Measurements from ENCODE around the gene SPATA24. TPM values are rescaled to one million over a fixed set of nuclear protein-coding genes. Genes with fewer than 3 reads are reported as not detected.

The SPATA24 gene
- total RNA-seq, 1 experiment from 2014 or later, result 3.1 TPM

DNA sequence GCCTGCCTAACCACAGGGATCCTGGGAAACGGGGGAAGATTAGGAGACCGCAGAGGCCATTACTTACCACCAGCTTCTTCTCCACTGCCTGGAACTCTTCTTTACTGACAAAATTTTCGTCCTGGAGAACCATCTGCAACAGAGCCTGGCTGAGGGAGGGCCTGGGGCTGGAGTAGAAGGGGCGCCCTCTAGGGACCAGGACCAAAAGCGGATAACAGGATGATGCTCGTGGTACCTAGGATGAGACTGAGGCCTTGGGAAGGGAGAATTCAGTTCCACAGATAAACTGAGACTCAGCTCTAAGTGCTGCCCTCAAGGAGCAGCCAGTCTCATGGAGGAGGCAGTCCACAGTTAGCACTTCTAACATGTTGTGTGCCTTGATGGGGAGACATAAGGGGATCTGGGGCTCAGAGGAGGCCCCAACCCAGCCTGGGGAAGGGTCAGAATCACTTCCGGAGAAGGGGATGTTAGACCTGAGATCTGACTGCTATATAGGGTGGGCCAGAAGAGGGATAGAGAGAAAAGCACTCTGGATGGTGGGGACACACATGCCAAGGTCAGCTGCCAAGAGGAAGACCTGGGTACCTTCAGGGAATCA, 1.2 kb downstream of the SPATA24 start:
- ATAC-seq, result peak; percentile 40
- Histone ChIP-seq H3K9me2 (ENCODE audit: insufficient read depth) (no peaks in the 10 kb centered on the region), H3K36me3 (ENCODE audit: control insufficient read depth in 1 of 2, insufficient read depth in 2 of 2, low read length in 2 of 2) (no peaks in the 10 kb centered on the region), H3K79me2 (ENCODE audit: insufficient read depth, low read length) (no peaks in the 10 kb centered on the region), H3K4me2 (ENCODE audit: low read length) (peak overlapping the region; percentile 70), H3K9ac (ENCODE audit: low read length) (no peak overlapping the region), H3K4me3 (replicated peaks in 1 of 2; ENCODE audit: low read depth in 1 of 2, low read length in 2 of 2) (peak overlapping the region in 1 of 2 experiments; percentile 49; a peak in 2 of 4 replicates), H3K9me3 (ENCODE audit: control insufficient read depth in 1 of 2, insufficient read depth in 1 of 2, low read depth in 1 of 2, low read length in 2 of 2) (no peaks in the 10 kb centered on the region), H4K20me1 (ENCODE audit: insufficient read depth) (no peaks in the 10 kb centered on the region), H3K27ac (ENCODE audit: low read depth, low read length) (peak overlapping the region; percentile 92; the same call in 1 of the 2 replicates), H3K27me3 (ENCODE audit: insufficient read depth, low read length) (no peaks in the 10 kb centered on the region), H2AFZ (ENCODE audit: low read depth, low read length, poor library complexity, severe bottlenecking) (no peak overlapping the region), H3K4me1 (ENCODE audit: control insufficient read depth in 1 of 2, insufficient read depth in 2 of 2, low read length in 2 of 2) (peaks cover 11 to 24% of the 10 kb centered on the region in 2 experiments)
- peak; percentile 19 for DNase-seq (ENCODE audit: low read depth, low spot score)
- RAD21 ChIA-PET (ENCODE audit: low non-redundant PET in 1 of 2, low total read pairs in 2 of 2, uncharacterized antibody in 2 of 2, unreplicated experiment in 2 of 2), result no interaction called here
- POLR2A ChIA-PET, result interaction anchor here (1.0 kb wide), 1 partner anchor 109 kb away, joined by 3 read pairs; the partner anchor contains the start of gene MATR3
- intact Hi-C loops (cut with micrococcal nuclease), result no loop called here
- no TSS peak for BruUV-seq (replicated peaks)
- CTCF ChIA-PET, result interaction anchor here (0.9 to 1.8 kb wide), 5 partner anchors 10 to 117 kb away, joined by 3 to 10 read pairs (median 3); no protein-coding TSS in a partner anchor
- TF ChIP-seq ELF1 (IDR thresholded peaks at IDR 0.05; ENCODE audit: borderline replicate concordance, low read depth) (no peak), SRF (IDR thresholded peaks at IDR 0.05; ENCODE audit: low read depth) (no peak), SP1 (IDR thresholded peaks at IDR 0.05; ENCODE audit: low read depth) (no peak), RAD21 (IDR thresholded peaks at IDR 0.05; ENCODE audit: low read depth) (peak; percentile 53), TCF7L2 (IDR thresholded peaks at IDR 0.05; ENCODE audit: borderline replicate concordance, extremely low read depth, insufficient read depth, insufficient read length) (no peak), CBX3 (IDR thresholded peaks at IDR 0.05; ENCODE audit: low read depth) (peak; percentile 29; the same call in 1 of the 2 replicates), EGR1 (IDR thresholded peaks at IDR 0.05; ENCODE audit: low read depth) (no peak), ZNF274 (IDR thresholded peaks at IDR 0.05; ENCODE audit: low read depth, low read length) (no peak), POLR2A (IDR thresholded peaks at IDR 0.05; ENCODE audit: borderline replicate concordance, extremely low read depth, insufficient read depth, insufficient read length) (no peak), ZFX (IDR thresholded peaks at IDR 0.05) (no peak), CEBPB (IDR thresholded peaks at IDR 0.05; ENCODE audit: low read depth) (no peak), POLR2AphosphoS5 (IDR thresholded peaks at IDR 0.05; ENCODE audit: low read depth, low read length) (no peak), YY1 (IDR thresholded peaks at IDR 0.05; ENCODE audit: extremely low read depth, insufficient replicate concordance, low read depth, low read length) (peak; percentile 9), FOSL1 (IDR thresholded peaks at IDR 0.05; ENCODE audit: low read depth) (no peak), JUND (IDR thresholded peaks at IDR 0.05) (no peak), SIN3A (IDR thresholded peaks at IDR 0.05; ENCODE audit: low read depth) (no peak), EZH2phosphoT487 (IDR thresholded peaks at IDR 0.05; ENCODE audit: borderline replicate concordance) (no peak), EZH2 (IDR thresholded peaks at IDR 0.05) (no peak)
- TF ChIP-seq, protein P1, sequence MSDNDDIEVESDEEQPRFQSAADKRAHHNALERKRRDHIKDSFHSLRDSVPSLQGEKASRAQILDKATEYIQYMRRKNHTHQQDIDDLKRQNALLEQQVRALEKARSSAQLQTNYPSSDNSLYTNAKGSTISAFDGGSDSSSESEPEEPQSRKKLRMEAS (IDR thresholded peaks at IDR 0.05), result no peak
- TF ChIP-seq, protein P2, sequence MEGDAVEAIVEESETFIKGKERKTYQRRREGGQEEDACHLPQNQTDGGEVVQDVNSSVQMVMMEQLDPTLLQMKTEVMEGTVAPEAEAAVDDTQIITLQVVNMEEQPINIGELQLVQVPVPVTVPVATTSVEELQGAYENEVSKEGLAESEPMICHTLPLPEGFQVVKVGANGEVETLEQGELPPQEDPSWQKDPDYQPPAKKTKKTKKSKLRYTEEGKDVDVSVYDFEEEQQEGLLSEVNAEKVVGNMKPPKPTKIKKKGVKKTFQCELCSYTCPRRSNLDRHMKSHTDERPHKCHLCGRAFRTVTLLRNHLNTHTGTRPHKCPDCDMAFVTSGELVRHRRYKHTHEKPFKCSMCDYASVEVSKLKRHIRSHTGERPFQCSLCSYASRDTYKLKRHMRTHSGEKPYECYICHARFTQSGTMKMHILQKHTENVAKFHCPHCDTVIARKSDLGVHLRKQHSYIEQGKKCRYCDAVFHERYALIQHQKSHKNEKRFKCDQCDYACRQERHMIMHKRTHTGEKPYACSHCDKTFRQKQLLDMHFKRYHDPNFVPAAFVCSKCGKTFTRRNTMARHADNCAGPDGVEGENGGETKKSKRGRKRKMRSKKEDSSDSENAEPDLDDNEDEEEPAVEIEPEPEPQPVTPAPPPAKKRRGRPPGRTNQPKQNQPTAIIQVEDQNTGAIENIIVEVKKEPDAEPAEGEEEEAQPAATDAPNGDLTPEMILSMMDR (IDR thresholded peaks at IDR 0.05 in 2 of 3, conservative IDR thresholded peaks at IDR 0.05 in 1 of 3; ENCODE audit: borderline replicate concordance in 1 of 3, insufficient read depth in 1 of 3, low read depth in 2 of 3, low read length in 2 of 3), result peak; percentile 38 to 82 (median 81); a peak in 5 of 6 replicates
- TF ChIP-seq, protein P3, sequence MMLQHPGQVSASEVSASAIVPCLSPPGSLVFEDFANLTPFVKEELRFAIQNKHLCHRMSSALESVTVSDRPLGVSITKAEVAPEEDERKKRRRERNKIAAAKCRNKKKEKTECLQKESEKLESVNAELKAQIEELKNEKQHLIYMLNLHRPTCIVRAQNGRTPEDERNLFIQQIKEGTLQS (IDR thresholded peaks at IDR 0.05), result no peak
- TF ChIP-seq, protein P4, sequence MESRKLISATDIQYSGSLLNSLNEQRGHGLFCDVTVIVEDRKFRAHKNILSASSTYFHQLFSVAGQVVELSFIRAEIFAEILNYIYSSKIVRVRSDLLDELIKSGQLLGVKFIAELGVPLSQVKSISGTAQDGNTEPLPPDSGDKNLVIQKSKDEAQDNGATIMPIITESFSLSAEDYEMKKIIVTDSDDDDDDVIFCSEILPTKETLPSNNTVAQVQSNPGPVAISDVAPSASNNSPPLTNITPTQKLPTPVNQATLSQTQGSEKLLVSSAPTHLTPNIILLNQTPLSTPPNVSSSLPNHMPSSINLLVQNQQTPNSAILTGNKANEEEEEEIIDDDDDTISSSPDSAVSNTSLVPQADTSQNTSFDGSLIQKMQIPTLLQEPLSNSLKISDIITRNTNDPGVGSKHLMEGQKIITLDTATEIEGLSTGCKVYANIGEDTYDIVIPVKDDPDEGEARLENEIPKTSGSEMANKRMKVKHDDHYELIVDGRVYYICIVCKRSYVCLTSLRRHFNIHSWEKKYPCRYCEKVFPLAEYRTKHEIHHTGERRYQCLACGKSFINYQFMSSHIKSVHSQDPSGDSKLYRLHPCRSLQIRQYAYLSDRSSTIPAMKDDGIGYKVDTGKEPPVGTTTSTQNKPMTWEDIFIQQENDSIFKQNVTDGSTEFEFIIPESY (IDR thresholded peaks at IDR 0.05; ENCODE audit: extremely low read depth, insufficient replicate concordance, low read length), result no peak
